OCI-LY7 (cell line): ENCODE measurements around the gene SNX14.

ENCODE experiments used
- EZH2phosphoT487 ChIP-seq: fragments of 200-600 bp; sonication (generic); IDR thresholded peaks from 2 replicates; pipeline ENCODE4 v1.6.1; 2018; ENCODE audit warnings: low read depth, borderline replicate concordance, mild to moderate bottlenecking, mixed run types, antibody characterized with exemption, low read length, moderate library complexity, mixed read lengths
- TF ChIP-seq, protein P1 (sequence below): fragments of 200-600 bp; sonication (generic); conservative IDR thresholded peaks from 2 replicates; pipeline ENCODE4 v1.5.1; 2014; ENCODE audit warnings: mild to moderate bottlenecking, antibody characterized with exemption, low read length, moderate library complexity, mixed read lengths

DNA sequence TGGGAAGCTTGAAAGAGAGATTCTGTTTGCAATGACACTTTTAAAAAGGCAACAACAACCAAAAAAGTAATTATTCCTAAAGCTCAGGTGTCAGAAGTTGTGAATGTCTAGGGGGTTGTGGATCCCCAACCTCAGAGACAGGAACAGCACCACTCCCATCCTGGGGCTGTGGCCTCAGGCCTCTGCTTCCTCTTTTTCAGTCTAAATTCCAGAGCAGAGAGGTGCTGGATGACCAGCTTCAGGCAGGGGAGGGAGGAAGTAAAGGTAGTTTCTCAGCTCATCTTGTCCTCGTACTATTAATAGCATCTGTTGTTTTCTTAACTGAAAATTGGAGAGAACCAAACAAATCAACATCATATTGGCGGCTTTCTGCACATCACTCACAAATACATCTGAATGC, 135.5 kb downstream of the SNX14 start:
- TF ChIP-seq, protein P1, sequence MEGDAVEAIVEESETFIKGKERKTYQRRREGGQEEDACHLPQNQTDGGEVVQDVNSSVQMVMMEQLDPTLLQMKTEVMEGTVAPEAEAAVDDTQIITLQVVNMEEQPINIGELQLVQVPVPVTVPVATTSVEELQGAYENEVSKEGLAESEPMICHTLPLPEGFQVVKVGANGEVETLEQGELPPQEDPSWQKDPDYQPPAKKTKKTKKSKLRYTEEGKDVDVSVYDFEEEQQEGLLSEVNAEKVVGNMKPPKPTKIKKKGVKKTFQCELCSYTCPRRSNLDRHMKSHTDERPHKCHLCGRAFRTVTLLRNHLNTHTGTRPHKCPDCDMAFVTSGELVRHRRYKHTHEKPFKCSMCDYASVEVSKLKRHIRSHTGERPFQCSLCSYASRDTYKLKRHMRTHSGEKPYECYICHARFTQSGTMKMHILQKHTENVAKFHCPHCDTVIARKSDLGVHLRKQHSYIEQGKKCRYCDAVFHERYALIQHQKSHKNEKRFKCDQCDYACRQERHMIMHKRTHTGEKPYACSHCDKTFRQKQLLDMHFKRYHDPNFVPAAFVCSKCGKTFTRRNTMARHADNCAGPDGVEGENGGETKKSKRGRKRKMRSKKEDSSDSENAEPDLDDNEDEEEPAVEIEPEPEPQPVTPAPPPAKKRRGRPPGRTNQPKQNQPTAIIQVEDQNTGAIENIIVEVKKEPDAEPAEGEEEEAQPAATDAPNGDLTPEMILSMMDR, result no peak
- no peak for TF ChIP-seq EZH2phosphoT487
